Right renal cortex interstitium (tissue), 3 donors: ENCODE results near the gene OTOF. TPM values are rescaled to one million over a fixed set of nuclear protein-coding genes. Genes with fewer than 3 reads are reported as not detected.

Source experiments
- DNase-seq, 3 donors: peaks; one replicate each; pipeline ENCODE4 v3.0.0-alpha.2; 2013; ENCODE audit warnings: low read depth in 3 of 3, low spot score in 2 of 3
- polyA plus RNA-seq, 3 donors: library from polyadenylated mRNA; unstranded; fragments of 120-200 nt; gene quantifications; one replicate each; pipeline ENCODE4 v1.2.1, GENCODE V29; 2013; ENCODE audit not compliant: insufficient read length in 3 of 3

OTOF gene
- polyA plus RNA-seq, 3 donors: 0.11 to 0.14 (median 0.14) TPM

GRCh38 chr2:26503231-26503880 is 25.4 kb upstream of the OTOF start:
- peak; percentile 53 to 68 (median 56) for DNase-seq

GRCh38 chr2:26500406-26500805 is 22.5 kb upstream of the OTOF start:
- DNase-seq: no peak

DNA sequence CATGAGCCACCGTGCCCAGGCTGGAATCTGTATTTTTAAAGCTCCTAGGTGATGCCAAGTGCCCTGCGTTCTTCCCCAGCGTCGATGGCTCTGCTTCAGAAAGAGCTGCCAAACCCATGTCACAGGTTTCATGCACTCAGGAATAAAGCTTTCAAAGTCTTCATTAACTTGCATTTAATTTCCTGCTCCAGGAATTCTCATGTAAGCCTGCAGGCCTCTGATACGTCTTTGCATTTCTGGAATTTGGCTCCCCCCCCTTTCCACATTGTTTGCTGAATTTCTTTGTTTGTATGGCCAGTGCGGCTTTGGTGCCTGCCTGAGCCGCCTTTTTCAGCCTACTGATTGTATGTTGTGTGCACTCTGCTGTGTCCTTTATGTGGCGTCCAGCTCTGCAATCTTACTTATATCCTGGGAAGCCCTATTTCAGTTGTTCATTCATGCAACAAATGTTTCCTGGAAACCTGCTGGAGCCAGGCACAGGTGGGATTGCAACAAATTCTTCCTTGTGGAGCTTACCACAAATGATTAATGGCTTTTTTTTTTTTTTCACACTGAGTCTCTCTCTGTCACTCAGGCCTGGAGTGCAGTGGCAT is 17.9 kb upstream of the OTOF start:
- DNase-seq: peak; percentile 38 to 58 (median 39)

- no peak for DNase-seq
Measured at GRCh38 chr2:26494891-26495290, 17.0 kb upstream of the OTOF start.

- no peak for DNase-seq
Measured at GRCh38 chr2:26494199-26494598, 16.3 kb upstream of the OTOF start.

- DNase-seq: no peak
Measured at GRCh38 chr2:26493566-26493965, 15.6 kb upstream of the OTOF start.

DNA sequence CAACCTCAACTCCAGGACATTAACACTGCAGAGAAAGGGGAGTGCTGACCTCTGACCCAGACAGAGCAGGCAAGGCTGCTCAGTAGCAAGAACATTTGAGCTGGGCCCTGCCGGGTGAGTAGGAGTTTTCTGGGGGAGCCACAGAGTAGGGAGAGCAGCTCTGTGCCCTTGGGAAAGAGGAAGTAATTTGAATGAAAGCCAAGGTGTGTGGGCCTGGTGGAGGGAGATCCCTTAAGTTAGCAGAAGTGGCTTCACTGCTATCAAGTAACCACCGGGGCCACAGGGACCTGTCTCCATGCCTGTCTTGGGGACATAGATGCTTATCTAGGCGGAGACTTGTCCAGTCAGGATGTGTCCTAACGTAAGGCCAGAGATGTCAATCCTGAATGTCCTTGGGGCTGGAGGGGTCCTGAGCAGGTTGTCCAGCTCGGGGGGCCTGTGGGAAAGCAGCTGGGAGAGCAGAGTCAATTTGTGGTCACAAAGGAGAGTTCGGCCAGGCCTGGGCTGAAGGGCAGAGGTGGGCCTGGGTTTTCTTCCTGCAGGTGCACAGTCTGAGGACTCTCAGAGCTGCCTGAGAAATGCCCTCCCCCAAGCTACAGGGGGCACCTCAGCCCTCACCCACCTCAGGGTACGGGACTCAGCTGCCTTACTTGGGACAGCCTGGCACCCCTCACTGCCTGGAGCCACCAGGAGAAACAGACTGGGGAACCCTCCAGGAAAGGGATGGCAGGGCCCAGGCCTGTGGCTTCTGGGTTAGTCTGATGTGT is 15.0 kb upstream of the OTOF start:
- DNase-seq: no peak

DNA sequence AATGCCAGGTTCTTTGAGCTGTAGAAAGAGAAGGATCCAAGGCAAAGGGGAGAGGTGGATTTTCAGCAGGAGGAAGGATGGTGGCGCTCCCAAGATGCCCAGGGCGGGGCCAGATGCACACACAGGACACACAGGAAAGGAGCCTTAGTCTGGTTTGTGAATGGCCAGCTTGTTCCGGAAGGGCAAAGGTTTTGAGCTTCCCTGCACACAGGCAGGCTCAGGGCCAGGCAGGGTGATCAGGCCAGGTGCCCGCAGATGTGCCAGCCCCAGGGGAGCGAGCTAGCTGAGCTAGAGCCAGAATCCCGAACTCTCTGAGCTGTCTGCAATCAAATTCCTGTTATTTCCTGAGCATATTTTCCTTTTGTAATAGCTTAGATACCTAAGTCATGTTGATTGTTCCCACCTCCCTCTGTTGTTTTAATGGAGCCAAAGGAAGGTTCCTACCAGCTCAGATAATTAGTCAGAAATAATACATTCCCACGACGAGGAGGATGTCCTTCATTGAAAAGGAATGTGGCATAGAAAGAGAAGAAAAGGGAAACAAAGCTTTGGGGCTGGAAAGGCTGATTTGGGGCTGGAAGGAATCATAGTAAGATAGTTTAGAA is 13.7 kb upstream of the OTOF start:
- DNase-seq: no peak

- no peak for DNase-seq
Measured at GRCh38 chr2:26489213-26489850, 11.4 kb upstream of the OTOF start.

- no peak for DNase-seq
Measured at GRCh38 chr2:26488463-26489212, 10.7 kb upstream of the OTOF start.

GRCh38 chr2:26487192-26487591 is 9.3 kb upstream of the OTOF start:
- DNase-seq: no peak

GRCh38 chr2:26486789-26487188 is 8.9 kb upstream of the OTOF start:
- DNase-seq: no peak

- DNase-seq: no peak
Measured at GRCh38 chr2:26485725-26486418, 7.9 kb upstream of the OTOF start.

DNA sequence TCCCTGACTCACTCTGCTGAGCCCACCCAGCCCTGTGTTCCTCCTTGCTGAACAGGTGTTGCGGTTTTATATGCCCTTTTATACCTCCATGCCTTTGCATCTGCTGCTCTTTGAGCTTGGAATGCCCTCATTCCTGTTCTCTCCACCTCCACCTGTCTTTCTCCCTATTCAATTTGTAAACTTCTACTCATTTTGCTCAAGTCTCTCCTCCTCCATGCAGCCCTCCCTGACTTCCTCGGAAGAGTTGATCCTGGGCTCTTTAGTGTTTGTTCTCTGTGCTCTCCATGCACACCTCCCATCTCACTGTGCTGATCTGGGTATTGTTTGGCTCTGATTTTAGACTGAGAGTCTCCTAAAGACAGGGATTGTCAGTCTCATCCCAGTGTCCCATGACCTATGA is 7.2 kb upstream of the OTOF start:
- DNase-seq: no peak

- DNase-seq: no peak
Measured at GRCh38 chr2:26484579-26484978, 6.7 kb upstream of the OTOF start.

- no peak for DNase-seq
Measured at GRCh38 chr2:26483957-26484565, 6.1 kb upstream of the OTOF start.

DNA sequence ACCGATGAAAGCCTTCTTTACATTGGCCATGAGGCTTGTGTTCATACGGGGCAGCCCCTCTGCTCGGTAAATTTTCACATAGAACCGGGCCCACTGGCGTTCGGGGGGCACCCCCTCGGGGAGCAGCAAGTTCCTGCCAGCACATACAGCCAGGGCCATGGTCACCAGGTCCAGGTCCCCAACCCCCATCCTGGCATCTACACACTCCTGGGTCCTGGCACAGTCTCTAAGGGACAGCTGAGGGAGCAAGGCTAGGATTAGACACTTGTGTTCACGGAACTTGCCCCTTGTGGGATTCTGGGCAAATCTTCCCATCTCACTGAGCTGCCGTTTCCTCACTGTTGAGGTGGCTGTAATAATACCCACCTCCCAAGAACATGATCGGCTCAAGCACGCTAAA is 5.6 kb upstream of the OTOF start:
- no peak for DNase-seq

DNA sequence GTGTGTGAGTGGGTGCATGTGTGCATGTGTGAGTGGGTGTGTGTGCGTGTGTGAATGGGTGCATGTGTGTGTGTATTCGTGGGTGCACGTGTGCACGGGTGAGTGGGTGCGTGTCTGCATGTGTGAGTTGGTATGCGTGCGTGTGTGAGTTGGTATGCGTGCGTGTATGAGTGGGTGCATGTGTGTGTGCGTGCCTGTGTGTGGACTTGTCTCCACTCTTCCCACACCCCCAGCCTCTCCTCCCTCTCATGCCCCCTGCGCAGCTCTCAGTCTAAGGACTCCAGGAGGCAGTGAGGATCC is 5.1 kb upstream of the OTOF start:
- DNase-seq: no peak

DNA sequence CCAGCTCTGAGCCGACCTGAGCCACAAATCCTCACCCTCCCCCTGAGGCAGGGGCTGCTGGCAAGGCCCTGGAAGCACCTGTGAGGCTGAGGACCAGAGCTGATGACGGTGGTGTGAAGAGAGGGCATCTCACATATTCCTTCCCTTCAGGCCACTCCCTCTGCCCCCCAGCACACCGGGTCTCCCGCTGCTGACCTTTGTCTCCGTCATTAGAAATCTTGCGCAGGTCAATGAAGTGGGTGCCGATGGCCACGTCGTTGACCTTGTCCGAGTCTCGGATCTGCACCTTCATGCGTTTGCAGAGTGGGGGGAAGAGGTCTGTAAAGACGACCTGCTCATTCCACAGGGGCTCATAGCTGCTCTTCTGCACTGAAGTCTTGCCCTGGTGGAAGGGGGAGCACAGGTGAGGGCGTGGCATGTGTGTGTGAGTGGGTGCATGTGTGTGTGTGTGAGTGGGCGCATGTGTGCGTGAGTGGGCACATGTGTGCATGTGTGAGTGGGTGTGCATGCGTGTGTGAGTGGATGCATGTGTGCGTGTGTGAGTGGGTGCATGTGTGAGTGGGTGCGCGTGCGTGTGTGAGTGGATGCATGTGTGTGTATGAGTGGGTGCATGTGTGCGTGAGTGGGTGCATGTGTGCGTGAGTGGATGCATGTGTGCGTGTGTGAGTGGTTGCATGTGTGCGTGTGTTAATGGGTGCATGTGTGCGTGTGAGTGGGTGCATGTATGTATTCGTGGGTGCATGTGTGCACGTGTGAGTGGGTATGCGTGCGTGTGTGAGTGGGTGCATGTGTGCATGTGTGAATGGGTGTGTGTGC is 4.5 kb upstream of the OTOF start:
- no peak for DNase-seq
